ENCODE results near the gene FMNL2.

FMNL2 gene

DNA sequence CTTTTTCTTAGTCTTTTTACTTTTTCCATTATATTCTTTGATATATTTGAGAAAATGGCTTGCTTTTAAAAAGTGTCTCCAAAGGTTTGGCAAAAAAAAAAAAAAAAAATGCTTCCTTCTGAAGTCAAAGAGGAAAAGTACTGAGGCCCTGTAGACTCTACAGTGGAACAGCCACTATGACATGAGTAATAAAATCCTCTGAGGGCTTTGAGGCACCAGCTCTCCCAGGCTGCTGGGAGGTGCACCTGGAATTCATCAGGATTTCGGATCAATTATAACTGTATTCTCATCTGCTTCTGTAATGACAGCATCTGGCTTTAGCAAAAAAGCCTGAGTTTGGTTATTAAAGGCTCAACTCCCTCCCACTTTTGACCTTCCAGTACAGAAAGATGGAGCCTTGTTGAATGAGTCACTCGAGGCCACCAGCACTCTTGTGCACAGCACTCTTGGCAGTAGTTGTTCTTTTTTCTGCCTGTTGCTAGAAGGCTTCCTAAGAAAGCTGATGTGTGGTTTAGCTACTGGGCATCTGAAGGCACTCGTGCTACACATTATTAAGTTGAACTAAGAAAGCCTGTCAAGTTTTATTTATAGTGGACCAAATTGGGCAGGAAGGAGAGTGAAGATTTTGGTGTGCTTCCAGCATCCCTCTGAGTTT lies 251.0 kb downstream of the FMNL2 start:
- Histone ChIP-seq H4K20me1 (ENCODE audit: insufficient read depth, low read length) (no peaks in the 10 kb centered on the region), H3K27ac (ENCODE audit: low read length) (no peak overlapping the region), H3K4me3 (ENCODE audit: low read depth in 1 of 2, low read length in 2 of 2) (no peak overlapping the region), H3K9ac (ENCODE audit: low read depth, low read length) (no peak overlapping the region), H3K36me3 (ENCODE audit: insufficient read depth, low read length) (no peaks in the 10 kb centered on the region), H3K27me3 (ENCODE audit: insufficient read depth, low read length, poor library complexity) (peaks cover 4% of the 10 kb centered on the region), H3K9me3 (ENCODE audit: insufficient read depth, low read length, severe bottlenecking) (no peaks in the 10 kb centered on the region), H3K79me2 (ENCODE audit: insufficient read depth, low read length) (no peaks in the 10 kb centered on the region), H3K4me2 (ENCODE audit: insufficient read depth, low read length) (no peak overlapping the region), H2AFZ (ENCODE audit: low read depth, low read length) (no peak overlapping the region), H3K4me1 (ENCODE audit: insufficient read depth, low read length) (no peaks in the 10 kb centered on the region)
- ATAC-seq (ENCODE audit: insufficient read depth, low read depth) (no peak), DNase-seq (no peak)
- no peak for TF ChIP-seq EZH2 (IDR thresholded peaks at IDR 0.05; ENCODE audit: borderline replicate concordance, low read depth, low read length, severe bottlenecking)
- TF ChIP-seq, protein P1, sequence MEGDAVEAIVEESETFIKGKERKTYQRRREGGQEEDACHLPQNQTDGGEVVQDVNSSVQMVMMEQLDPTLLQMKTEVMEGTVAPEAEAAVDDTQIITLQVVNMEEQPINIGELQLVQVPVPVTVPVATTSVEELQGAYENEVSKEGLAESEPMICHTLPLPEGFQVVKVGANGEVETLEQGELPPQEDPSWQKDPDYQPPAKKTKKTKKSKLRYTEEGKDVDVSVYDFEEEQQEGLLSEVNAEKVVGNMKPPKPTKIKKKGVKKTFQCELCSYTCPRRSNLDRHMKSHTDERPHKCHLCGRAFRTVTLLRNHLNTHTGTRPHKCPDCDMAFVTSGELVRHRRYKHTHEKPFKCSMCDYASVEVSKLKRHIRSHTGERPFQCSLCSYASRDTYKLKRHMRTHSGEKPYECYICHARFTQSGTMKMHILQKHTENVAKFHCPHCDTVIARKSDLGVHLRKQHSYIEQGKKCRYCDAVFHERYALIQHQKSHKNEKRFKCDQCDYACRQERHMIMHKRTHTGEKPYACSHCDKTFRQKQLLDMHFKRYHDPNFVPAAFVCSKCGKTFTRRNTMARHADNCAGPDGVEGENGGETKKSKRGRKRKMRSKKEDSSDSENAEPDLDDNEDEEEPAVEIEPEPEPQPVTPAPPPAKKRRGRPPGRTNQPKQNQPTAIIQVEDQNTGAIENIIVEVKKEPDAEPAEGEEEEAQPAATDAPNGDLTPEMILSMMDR (IDR thresholded peaks at IDR 0.05; ENCODE audit: borderline replicate concordance, extremely low read depth, low read length, poor library complexity, severe bottlenecking): no peak

DNA sequence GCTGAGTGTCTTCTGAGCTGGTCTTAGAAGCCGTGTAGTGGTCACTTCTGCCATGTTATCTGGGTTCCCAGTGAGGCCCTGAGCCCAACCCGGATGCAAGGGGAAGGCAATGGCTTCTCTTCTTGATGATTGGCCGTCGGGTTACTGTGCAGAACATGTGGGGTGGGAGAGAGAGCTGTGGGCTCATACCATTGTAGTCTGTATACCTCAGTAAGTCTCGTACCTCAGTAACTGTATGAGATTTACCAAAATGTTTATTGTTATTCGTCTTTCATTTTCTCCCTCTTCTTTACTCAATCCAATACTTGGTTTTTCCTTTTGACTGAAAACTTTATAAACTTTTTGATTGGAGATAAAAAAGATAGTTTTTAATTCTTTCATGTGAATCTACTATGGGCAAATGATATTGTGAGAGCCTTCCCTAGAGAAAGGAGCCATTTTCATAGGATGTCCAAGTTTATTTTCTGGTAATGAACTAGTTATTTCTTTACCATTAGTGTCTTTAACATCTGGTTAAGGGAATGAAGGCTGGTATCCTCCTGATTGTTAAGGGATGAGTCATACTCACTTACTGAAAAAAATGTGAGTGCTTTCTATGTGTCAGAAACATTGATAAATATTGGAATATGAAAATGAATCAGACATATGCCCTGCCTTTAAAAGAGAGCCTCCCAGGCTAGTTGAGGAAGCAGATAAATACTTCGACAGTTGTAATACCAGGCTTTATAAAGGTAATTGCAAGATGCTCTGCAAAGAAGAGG lies 252.4 kb downstream of the FMNL2 start:
- Histone ChIP-seq H3K36me3 (ENCODE audit: insufficient read depth, low read length) (no peaks in the 10 kb centered on the region), H3K27ac (ENCODE audit: low read length) (no peak overlapping the region), H3K9ac (ENCODE audit: low read depth, low read length) (no peak overlapping the region), H3K9me3 (ENCODE audit: insufficient read depth, low read length, severe bottlenecking) (no peaks in the 10 kb centered on the region), H4K20me1 (ENCODE audit: insufficient read depth, low read length) (no peaks in the 10 kb centered on the region), H3K27me3 (ENCODE audit: insufficient read depth, low read length, poor library complexity) (no peaks in the 10 kb centered on the region), H3K4me2 (ENCODE audit: insufficient read depth, low read length) (no peak overlapping the region), H3K79me2 (ENCODE audit: insufficient read depth, low read length) (no peaks in the 10 kb centered on the region), H3K4me1 (ENCODE audit: insufficient read depth, low read length) (no peaks in the 10 kb centered on the region), H2AFZ (ENCODE audit: low read depth, low read length) (no peak overlapping the region), H3K4me3 (ENCODE audit: low read depth in 1 of 2, low read length in 2 of 2) (no peak overlapping the region)
- DNase-seq: no peak
- no peak for ATAC-seq (ENCODE audit: insufficient read depth, low read depth)
- TF ChIP-seq, protein P1 (IDR thresholded peaks at IDR 0.05; ENCODE audit: borderline replicate concordance, extremely low read depth, low read length, poor library complexity, severe bottlenecking): no peak
- no peak for TF ChIP-seq EZH2 (IDR thresholded peaks at IDR 0.05; ENCODE audit: borderline replicate concordance, low read depth, low read length, severe bottlenecking)

DNA sequence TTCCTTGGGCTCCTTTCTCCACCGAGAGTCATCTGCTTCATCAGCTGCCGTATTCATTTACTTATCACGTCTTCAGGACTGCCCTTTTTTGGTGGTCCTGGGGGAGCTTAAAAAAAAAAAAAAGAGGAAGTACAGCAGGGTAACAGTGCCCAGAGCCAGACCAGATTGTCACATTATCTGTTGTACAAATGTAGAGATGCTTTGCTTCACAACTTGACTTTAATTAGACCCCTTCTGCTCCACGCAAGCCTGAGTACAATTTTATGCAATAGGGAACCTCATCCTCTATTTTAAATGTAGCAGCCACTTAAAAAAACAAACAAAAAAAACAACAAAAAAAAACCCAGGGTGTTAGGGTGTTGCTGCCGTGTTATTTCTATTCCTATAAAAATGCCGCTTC lies 254.0 kb downstream of the FMNL2 start:
- no peak overlapping the region for H3K4me3 ChIP-seq (ENCODE audit: low read depth in 1 of 2, low read length in 2 of 2)
- no peak for TF ChIP-seq EZH2 (IDR thresholded peaks at IDR 0.05; ENCODE audit: borderline replicate concordance, low read depth, low read length, severe bottlenecking)
- TF ChIP-seq, protein P1 (IDR thresholded peaks at IDR 0.05; ENCODE audit: borderline replicate concordance, extremely low read depth, low read length, poor library complexity, severe bottlenecking): no peak
- no peak overlapping the region for H2AFZ ChIP-seq (ENCODE audit: low read depth, low read length)
- no peak overlapping the region for H3K4me2 ChIP-seq (ENCODE audit: insufficient read depth, low read length)
- H3K36me3 ChIP-seq (ENCODE audit: insufficient read depth, low read length): no peaks in the 10 kb centered on the region
- H3K79me2 ChIP-seq (ENCODE audit: insufficient read depth, low read length): no peaks in the 10 kb centered on the region
- no peaks in the 10 kb centered on the region for H4K20me1 ChIP-seq (ENCODE audit: insufficient read depth, low read length)
- H3K4me1 ChIP-seq (ENCODE audit: insufficient read depth, low read length): no peaks in the 10 kb centered on the region
- H3K9ac ChIP-seq (ENCODE audit: low read depth, low read length): no peak overlapping the region
- DNase-seq (no peak), ATAC-seq (ENCODE audit: insufficient read depth, low read depth) (no peak)
- no peak overlapping the region for H3K27ac ChIP-seq (ENCODE audit: low read length)
- no peaks in the 10 kb centered on the region for H3K9me3 ChIP-seq (ENCODE audit: insufficient read depth, low read length, severe bottlenecking)
- no peaks in the 10 kb centered on the region for H3K27me3 ChIP-seq (ENCODE audit: insufficient read depth, low read length, poor library complexity)
